ENCODE results near the gene SPHK1.

Gene SPHK1

DNA sequence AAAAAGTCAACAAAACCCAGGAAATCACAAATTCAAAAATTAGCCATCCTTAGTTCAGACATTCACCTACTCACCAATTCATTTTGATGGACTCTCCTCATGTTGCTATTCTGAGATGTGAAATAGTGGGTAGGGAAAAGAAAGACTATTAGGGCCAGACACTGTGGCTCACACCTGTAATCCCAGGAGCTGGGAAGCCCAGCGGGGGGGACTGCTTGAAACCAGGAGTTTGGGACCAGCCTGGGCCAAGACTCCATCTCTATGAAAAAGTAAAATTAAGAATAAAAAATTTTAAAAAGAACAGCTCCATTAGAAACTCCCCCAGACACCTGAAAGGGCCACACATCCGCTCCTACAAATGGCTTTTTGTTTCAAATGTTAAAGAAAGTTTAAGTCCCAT is 47.1 kb downstream of the SPHK1 start:
- Histone ChIP-seq H3K4me3 (ENCODE audit: low read length) (no peak overlapping the region), H3K9me3 (ENCODE audit: control insufficient read depth, low read length) (no peaks in the 10 kb centered on the region), H3K9ac (ENCODE audit: low read length) (no peak overlapping the region), H3K4me1 (ENCODE audit: control insufficient read depth, insufficient read depth, low read length) (peaks cover 22% of the 10 kb centered on the region), H3K36me3 (ENCODE audit: control insufficient read depth, insufficient read depth, low read length, severe bottlenecking) (no peaks in the 10 kb centered on the region), H3K27me3 (replicated peaks; ENCODE audit: control insufficient read depth, insufficient read depth, low read length) (no peaks in the 10 kb centered on the region)
- DNase-seq (ENCODE audit: low read depth) = no peak

DNA sequence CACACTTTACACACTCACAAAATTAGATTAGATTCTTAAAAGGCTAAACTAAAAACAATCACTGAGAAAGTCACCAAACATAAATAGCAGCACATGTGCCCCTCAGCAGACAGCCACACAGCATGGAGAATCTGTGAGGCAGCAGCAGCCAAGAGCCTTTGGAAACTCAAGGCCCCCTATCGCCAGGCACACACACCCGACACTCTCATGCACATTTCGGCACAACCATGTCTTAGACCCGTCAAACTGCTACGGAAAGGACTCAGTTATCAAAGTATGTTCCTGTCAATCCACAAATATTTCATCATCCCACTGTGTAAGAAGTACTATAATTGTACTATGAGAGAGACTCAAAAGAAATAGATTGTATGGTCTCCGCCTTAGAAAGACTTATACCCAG is 47.6 kb downstream of the SPHK1 start:
- Histone ChIP-seq H3K9me3 (ENCODE audit: control insufficient read depth, low read length) (no peaks in the 10 kb centered on the region), H3K4me3 (ENCODE audit: low read length) (no peak overlapping the region), H3K4me1 (ENCODE audit: control insufficient read depth, insufficient read depth, low read length) (peaks cover 17% of the 10 kb centered on the region), H3K27me3 (replicated peaks; ENCODE audit: control insufficient read depth, insufficient read depth, low read length) (no peaks in the 10 kb centered on the region), H3K36me3 (ENCODE audit: control insufficient read depth, insufficient read depth, low read length, severe bottlenecking) (no peaks in the 10 kb centered on the region), H3K9ac (ENCODE audit: low read length) (no peak overlapping the region)
- DNase-seq (ENCODE audit: low read depth) = peak; percentile 34

DNA sequence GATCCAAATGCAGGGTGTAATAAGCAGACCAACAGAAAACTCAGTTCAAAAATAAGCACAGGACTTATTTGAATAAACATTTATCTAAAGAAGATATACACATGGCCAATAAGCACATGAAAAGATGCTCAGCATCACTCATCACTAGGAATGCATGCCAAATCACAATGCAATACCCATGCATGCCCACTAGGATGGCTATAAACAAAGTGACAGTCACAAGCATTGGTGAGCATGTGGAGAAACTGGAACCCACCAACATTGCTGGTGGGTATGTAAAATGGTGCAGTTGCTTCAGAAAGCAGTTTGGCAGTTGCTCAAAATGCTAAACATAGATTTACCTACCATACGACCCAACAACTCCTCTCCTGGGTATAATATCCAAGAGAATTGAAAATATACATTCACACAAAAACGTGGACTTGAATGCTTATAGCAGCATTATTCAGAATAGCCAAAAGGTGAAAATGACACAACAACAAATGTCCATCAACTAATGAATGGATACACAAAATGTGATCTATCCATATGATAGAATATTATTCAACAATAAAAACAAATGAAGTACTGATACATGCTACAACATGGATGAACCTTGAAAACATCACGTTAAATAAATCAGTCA is 48.4 kb downstream of the SPHK1 start:
- DNase-seq (ENCODE audit: low read depth) = peak; percentile 35
- H3K9me3 ChIP-seq (ENCODE audit: control insufficient read depth, low read length) = no peaks in the 10 kb centered on the region
- no peaks in the 10 kb centered on the region for H3K27me3 ChIP-seq (replicated peaks; ENCODE audit: control insufficient read depth, insufficient read depth, low read length)
- H3K36me3 ChIP-seq (ENCODE audit: control insufficient read depth, insufficient read depth, low read length, severe bottlenecking) = no peaks in the 10 kb centered on the region
- peaks cover 14% of the 10 kb centered on the region for H3K4me1 ChIP-seq (ENCODE audit: control insufficient read depth, insufficient read depth, low read length)
- H3K9ac ChIP-seq (ENCODE audit: low read length) = no peak overlapping the region
- H3K4me3 ChIP-seq (ENCODE audit: low read length) = no peak overlapping the region

GRCh38 chr17:76433693-76434092 is 49.3 kb downstream of the SPHK1 start:
- Histone ChIP-seq H3K36me3 (ENCODE audit: control insufficient read depth, insufficient read depth, low read length, severe bottlenecking) (no peaks in the 10 kb centered on the region), H3K27me3 (replicated peaks; ENCODE audit: control insufficient read depth, insufficient read depth, low read length) (no peaks in the 10 kb centered on the region), H3K9me3 (ENCODE audit: control insufficient read depth, low read length) (no peaks in the 10 kb centered on the region), H3K4me3 (ENCODE audit: low read length) (no peak overlapping the region), H3K4me1 (ENCODE audit: control insufficient read depth, insufficient read depth, low read length) (peaks cover 8% of the 10 kb centered on the region), H3K9ac (ENCODE audit: low read length) (no peak overlapping the region)
- DNase-seq (ENCODE audit: low read depth) = no peak

DNA sequence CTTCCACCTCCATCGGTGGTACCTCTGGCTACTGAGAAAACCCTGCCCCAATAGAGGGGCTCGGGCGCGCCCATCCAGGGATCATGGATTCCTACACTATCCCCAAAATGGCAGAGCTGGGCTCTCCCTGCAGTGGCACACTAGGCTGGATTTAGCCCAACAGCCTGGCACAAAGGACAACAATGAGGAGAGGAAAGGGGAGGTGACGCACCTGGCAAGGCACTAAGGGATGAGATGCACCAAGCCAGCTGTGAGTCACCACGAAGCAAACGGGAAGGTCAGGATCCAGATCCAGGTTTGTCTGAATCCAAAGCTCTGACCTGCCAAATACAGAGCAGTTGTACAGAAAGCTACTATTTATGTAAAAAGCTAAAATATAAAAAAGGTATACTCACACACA is 50.5 kb downstream of the SPHK1 start:
- no peak overlapping the region for H3K9ac ChIP-seq (ENCODE audit: low read length)
- no peak overlapping the region for H3K4me3 ChIP-seq (ENCODE audit: low read length)
- no peak for DNase-seq (ENCODE audit: low read depth)
- no peaks in the 10 kb centered on the region for H3K9me3 ChIP-seq (ENCODE audit: control insufficient read depth, low read length)
- no peaks in the 10 kb centered on the region for H3K36me3 ChIP-seq (ENCODE audit: control insufficient read depth, insufficient read depth, low read length, severe bottlenecking)
- peaks cover 8% of the 10 kb centered on the region for H3K4me1 ChIP-seq (ENCODE audit: control insufficient read depth, insufficient read depth, low read length)
- no peaks in the 10 kb centered on the region for H3K27me3 ChIP-seq (replicated peaks; ENCODE audit: control insufficient read depth, insufficient read depth, low read length)

- Histone ChIP-seq H3K9me3 (ENCODE audit: control insufficient read depth, low read length) (no peaks in the 10 kb centered on the region), H3K27me3 (replicated peaks; ENCODE audit: control insufficient read depth, insufficient read depth, low read length) (no peaks in the 10 kb centered on the region), H3K36me3 (ENCODE audit: control insufficient read depth, insufficient read depth, low read length, severe bottlenecking) (no peaks in the 10 kb centered on the region), H3K4me3 (ENCODE audit: low read length) (no peak overlapping the region), H3K4me1 (ENCODE audit: control insufficient read depth, insufficient read depth, low read length) (peaks cover 8% of the 10 kb centered on the region), H3K9ac (ENCODE audit: low read length) (no peak overlapping the region)
- DNase-seq (ENCODE audit: low read depth) = no peak
These were observed 51.3 kb downstream of the SPHK1 start for GRCh38 chr17:76435751-76436150.

Data from adipocyte (in vitro differentiated cells).